Gastrocnemius medialis (tissue), 4 donors: ENCODE results near the gene GRAP.

ENCODE experiments used
- POLR2A ChIP-seq, 2 donors: fragments of 450-650 bp; IDR thresholded peaks; one replicate each; pipeline ENCODE4 v1.6.1; 2017; ENCODE audit warnings: antibody characterized with exemption in 2 of 2, mild to moderate bottlenecking in 2 of 2, moderate library complexity in 2 of 2
- TF ChIP-seq, protein P1 (sequence below), 5 experiments: fragments of 450-650 bp in 3 of 5; fragments of 200-600 bp in 2 of 5; sonication (generic) in 2 of 5; IDR thresholded peaks in 4 of 5; conservative IDR thresholded peaks in 1 of 5; 1 replicate in 4 of 5; 2 replicates in 1 of 5; pipeline ENCODE4 v1.5.1; 2016 to 2019; ENCODE audit warnings: antibody characterized with exemption in 5 of 5, mild to moderate bottlenecking in 3 of 5, moderate library complexity in 3 of 5

DNA sequence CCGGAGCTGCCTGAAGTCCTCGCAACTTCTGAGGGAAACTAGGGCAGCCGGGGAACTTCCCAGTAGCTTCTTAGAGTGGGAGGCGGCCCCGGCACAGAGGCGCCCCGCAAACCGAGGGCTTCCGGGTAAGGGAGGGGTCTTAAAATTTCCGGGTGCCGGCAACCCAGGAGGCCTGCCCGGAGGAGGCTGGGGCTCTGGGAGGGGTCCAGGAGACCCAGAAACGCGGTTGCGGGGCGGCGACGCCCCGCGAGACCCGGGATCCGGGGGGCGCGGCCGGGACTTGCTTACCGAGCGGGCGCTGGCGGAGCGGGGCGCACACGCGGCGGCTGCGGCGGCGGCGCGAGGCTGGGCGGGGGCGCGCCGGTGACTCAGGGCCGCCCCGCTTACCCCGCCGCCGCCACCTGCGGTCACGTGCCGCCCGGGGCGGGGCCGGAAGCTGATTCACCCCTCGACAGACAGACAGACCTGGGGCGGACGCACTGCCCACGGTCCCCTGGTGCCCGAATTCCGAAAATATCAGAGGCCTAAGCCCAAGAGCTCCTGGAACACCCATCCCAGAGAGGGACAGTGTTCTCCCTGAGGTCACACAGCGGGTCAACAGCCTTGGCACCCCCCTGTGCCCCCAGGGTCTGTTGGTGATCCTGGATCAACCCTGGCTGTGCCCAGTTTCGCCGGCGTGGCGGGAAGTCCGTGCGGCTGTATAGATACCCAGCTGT lies 42.2 kb downstream of the GRAP start, which contains the start of gene FAM83G:
- TF ChIP-seq, protein P1, sequence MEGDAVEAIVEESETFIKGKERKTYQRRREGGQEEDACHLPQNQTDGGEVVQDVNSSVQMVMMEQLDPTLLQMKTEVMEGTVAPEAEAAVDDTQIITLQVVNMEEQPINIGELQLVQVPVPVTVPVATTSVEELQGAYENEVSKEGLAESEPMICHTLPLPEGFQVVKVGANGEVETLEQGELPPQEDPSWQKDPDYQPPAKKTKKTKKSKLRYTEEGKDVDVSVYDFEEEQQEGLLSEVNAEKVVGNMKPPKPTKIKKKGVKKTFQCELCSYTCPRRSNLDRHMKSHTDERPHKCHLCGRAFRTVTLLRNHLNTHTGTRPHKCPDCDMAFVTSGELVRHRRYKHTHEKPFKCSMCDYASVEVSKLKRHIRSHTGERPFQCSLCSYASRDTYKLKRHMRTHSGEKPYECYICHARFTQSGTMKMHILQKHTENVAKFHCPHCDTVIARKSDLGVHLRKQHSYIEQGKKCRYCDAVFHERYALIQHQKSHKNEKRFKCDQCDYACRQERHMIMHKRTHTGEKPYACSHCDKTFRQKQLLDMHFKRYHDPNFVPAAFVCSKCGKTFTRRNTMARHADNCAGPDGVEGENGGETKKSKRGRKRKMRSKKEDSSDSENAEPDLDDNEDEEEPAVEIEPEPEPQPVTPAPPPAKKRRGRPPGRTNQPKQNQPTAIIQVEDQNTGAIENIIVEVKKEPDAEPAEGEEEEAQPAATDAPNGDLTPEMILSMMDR (IDR thresholded peaks at IDR 0.05 in 4 of 5, conservative IDR thresholded peaks at IDR 0.05 in 1 of 5) = no peak
- TF ChIP-seq POLR2A (IDR thresholded peaks at IDR 0.05) = peak; percentile 51 to 80
